Liver (tissue), 9 donors: ENCODE data around the gene CHP2. TPM values are rescaled to one million over a fixed set of nuclear protein-coding genes. Genes with fewer than 3 reads are reported as not detected.

Experiments used
- DNase-seq: peaks from one replicate; pipeline ENCODE4 v3.0.0-alpha.2; 2017; ENCODE audit warnings: low spot score
- H3K27ac ChIP-seq, 2 donors: one replicate each; pipeline ENCODE4 v1.7.0; 2013; ENCODE audit warnings: inconsistent platforms in 2 of 2, low read length in 2 of 2, control low read depth in 1 of 2, low read depth in 1 of 2, mild to moderate bottlenecking in 1 of 2
- H3K27me3 ChIP-seq, 4 donors: one replicate each; pipeline versions ENCODE4 v1.6.1 to v1.7.0; 2013; ENCODE audit warnings: low read length in 3 of 4, inconsistent platforms in 1 of 4, mild to moderate bottlenecking in 1 of 4, moderate library complexity in 1 of 4; ENCODE audit not compliant: control insufficient read depth in 4 of 4, insufficient read depth in 4 of 4
- H3K36me3 ChIP-seq, 4 donors: one replicate each; pipeline versions ENCODE4 v1.6.1 to v1.7.0; 2013; ENCODE audit warnings: low read length in 3 of 4, mild to moderate bottlenecking in 3 of 4, low read depth in 1 of 4, moderate library complexity in 1 of 4; ENCODE audit not compliant: control insufficient read depth in 4 of 4, insufficient read depth in 3 of 4
- H3K4me1 ChIP-seq, 4 donors: one replicate each; pipeline versions ENCODE4 v1.6.1 to v1.7.0; 2013; ENCODE audit warnings: low read length in 3 of 4, mild to moderate bottlenecking in 3 of 4, moderate library complexity in 1 of 4; ENCODE audit not compliant: control insufficient read depth in 4 of 4, insufficient read depth in 4 of 4
- H3K4me3 ChIP-seq, 3 donors: one replicate each; pipeline versions ENCODE4 v1.6.1 to v1.7.0; 2013; ENCODE audit warnings: low read length in 3 of 3, control low read depth in 1 of 3, low read depth in 1 of 3, mild to moderate bottlenecking in 1 of 3
- H3K9ac ChIP-seq, 2 donors: one replicate each; pipeline ENCODE4 v1.7.0; 2013; ENCODE audit warnings: low read length in 2 of 2, mild to moderate bottlenecking in 2 of 2, moderate library complexity in 2 of 2, control low read depth in 1 of 2, low read depth in 1 of 2
- H3K9me3 ChIP-seq, 4 donors: one replicate each; pipeline versions ENCODE4 v1.6.1 to v1.7.0; 2013; ENCODE audit warnings: low read length in 3 of 4; ENCODE audit not compliant: control insufficient read depth in 4 of 4
- ATF3 ChIP-seq: IDR thresholded peaks from 2 replicates; pipeline ENCODE4 v1.6.1; 2016; ENCODE audit warnings: antibody characterized with exemption
- FOXA1 ChIP-seq: IDR thresholded peaks from 2 replicates; pipeline ENCODE4 v1.6.1; 2016; ENCODE audit warnings: antibody characterized with exemption
- FOXA2 ChIP-seq: IDR thresholded peaks from 2 replicates; pipeline ENCODE4 v1.6.1; 2016; ENCODE audit warnings: antibody characterized with exemption
- HNF4A ChIP-seq, 2 donors: conservative IDR thresholded peaks; 2 replicates each; pipeline ENCODE4 v1.6.1; 2016; ENCODE audit warnings: antibody characterized with exemption in 2 of 2, mild to moderate bottlenecking in 2 of 2
- JUND ChIP-seq, 2 donors: IDR thresholded peaks; 2 replicates each; pipeline ENCODE4 v1.6.1; 2016; ENCODE audit warnings: antibody characterized with exemption in 2 of 2
- NR2F2 ChIP-seq: IDR thresholded peaks from 2 replicates; pipeline ENCODE4 v1.6.1; 2016; ENCODE audit warnings: antibody characterized with exemption
- RAD21 ChIP-seq, 2 donors: IDR thresholded peaks; 2 replicates each; pipeline ENCODE4 v1.6.1; 2016; ENCODE audit warnings: antibody characterized with exemption in 2 of 2, mild to moderate bottlenecking in 2 of 2
- RXRA ChIP-seq, 2 donors: IDR thresholded peaks; 2 replicates each; pipeline ENCODE4 v1.6.1; 2017 to 2018; ENCODE audit warnings: antibody characterized with exemption in 2 of 2, mild to moderate bottlenecking in 1 of 2
- SP1 ChIP-seq: IDR thresholded peaks from 2 replicates; pipeline ENCODE4 v1.6.1; 2018; ENCODE audit warnings: antibody characterized with exemption, mild to moderate bottlenecking
- YY1 ChIP-seq: IDR thresholded peaks from 2 replicates; pipeline ENCODE4 v1.6.1; 2016; ENCODE audit warnings: antibody characterized with exemption, mild to moderate bottlenecking
- WGBS: extraction: QIAGEN DNeasy Blood & Tissue Kit; methylation state at CpG from one replicate; pipeline ENCODE4 v1.1.7; 2013; 5-methylcytosine and 5-hydroxymethylcytosine counted together
- polyA plus RNA-seq, 2 donors: library from polyadenylated mRNA; stranded (reverse) in 1 of 2; unstranded in 1 of 2; fragments of 200-250 nt in 1 of 2; fragments of >200 nt in 1 of 2; fragmentation: Nextera tagmentation in 1 of 2; extraction: Ambion mirVana in 1 of 2; gene quantifications; one replicate each; pipeline versions ENCODE4 v1.2.1 to v1.2.3, GENCODE V29; 2013 to 2015
- total RNA-seq, 2 donors: library from RNA; depleted of rRNA; stranded (reverse); fragments of >200 nt; gene quantifications; one replicate each; pipeline ENCODE4 v1.2.3, GENCODE V29; 2014
- TF ChIP-seq, protein P1 (sequence below): IDR thresholded peaks from 2 replicates; pipeline ENCODE4 v1.6.1; 2016; ENCODE audit warnings: antibody characterized with exemption, mild to moderate bottlenecking
- TF ChIP-seq, protein P2 (sequence below): IDR thresholded peaks from 2 replicates; pipeline ENCODE4 v1.6.1; 2016; ENCODE audit warnings: antibody characterized with exemption
- donor health status: healthy.
- donor health status: healthy.
- donor health status: healthy.
- donor health status: healthy.
- donor health status: healthy.

Gene CHP2
- total and polyA plus RNA-seq, 4 donors = not detected

GRCh38 chr16:23706439-23706838 lies 48.4 kb upstream of the CHP2 start:
- WGBS = 89% methylated on average over 4 of the region's 4 CpGs
- Histone ChIP-seq H3K9me3 (peaks cover 0 to 13% (median 4%) of the 10 kb centered on the region in 4 donors), H3K27ac (no peak overlapping the region), H3K27me3 (peaks cover 0 to 7% (median 3%) of the 10 kb centered on the region in 4 donors), H3K36me3 (no peaks in the 10 kb centered on the region), H3K4me3 (no peak overlapping the region), H3K9ac (no peak overlapping the region), H3K4me1 (no peaks in the 10 kb centered on the region)
- TF ChIP-seq HNF4A (conservative IDR thresholded peaks at IDR 0.05) (no peak), FOXA1 (no peak), NR2F2 (no peak), JUND (IDR thresholded peaks at IDR 0.05) (no peak), RAD21 (IDR thresholded peaks at IDR 0.05) (no peak), FOXA2 (no peak), ATF3 (no peak), RXRA (IDR thresholded peaks at IDR 0.05) (no peak)
- TF ChIP-seq, protein P1, sequence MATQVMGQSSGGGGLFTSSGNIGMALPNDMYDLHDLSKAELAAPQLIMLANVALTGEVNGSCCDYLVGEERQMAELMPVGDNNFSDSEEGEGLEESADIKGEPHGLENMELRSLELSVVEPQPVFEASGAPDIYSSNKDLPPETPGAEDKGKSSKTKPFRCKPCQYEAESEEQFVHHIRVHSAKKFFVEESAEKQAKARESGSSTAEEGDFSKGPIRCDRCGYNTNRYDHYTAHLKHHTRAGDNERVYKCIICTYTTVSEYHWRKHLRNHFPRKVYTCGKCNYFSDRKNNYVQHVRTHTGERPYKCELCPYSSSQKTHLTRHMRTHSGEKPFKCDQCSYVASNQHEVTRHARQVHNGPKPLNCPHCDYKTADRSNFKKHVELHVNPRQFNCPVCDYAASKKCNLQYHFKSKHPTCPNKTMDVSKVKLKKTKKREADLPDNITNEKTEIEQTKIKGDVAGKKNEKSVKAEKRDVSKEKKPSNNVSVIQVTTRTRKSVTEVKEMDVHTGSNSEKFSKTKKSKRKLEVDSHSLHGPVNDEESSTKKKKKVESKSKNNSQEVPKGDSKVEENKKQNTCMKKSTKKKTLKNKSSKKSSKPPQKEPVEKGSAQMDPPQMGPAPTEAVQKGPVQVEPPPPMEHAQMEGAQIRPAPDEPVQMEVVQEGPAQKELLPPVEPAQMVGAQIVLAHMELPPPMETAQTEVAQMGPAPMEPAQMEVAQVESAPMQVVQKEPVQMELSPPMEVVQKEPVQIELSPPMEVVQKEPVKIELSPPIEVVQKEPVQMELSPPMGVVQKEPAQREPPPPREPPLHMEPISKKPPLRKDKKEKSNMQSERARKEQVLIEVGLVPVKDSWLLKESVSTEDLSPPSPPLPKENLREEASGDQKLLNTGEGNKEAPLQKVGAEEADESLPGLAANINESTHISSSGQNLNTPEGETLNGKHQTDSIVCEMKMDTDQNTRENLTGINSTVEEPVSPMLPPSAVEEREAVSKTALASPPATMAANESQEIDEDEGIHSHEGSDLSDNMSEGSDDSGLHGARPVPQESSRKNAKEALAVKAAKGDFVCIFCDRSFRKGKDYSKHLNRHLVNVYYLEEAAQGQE = no peak
- TF ChIP-seq, protein P2, sequence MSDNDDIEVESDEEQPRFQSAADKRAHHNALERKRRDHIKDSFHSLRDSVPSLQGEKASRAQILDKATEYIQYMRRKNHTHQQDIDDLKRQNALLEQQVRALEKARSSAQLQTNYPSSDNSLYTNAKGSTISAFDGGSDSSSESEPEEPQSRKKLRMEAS = no peak
- no peak for DNase-seq

GRCh38 chr16:23709536-23709935 lies 45.3 kb upstream of the CHP2 start:
- H3K9ac ChIP-seq = no peak overlapping the region
- DNase-seq = no peak
- no peak overlapping the region for H3K27ac ChIP-seq
- TF ChIP-seq, protein P1 = no peak
- TF ChIP-seq HNF4A (conservative IDR thresholded peaks at IDR 0.05) = no peak
- TF ChIP-seq ATF3 = no peak
- no peak for TF ChIP-seq SP1
- TF ChIP-seq FOXA2 = no peak
- no peak for TF ChIP-seq YY1
- TF ChIP-seq JUND (IDR thresholded peaks at IDR 0.05) = no peak
- TF ChIP-seq RXRA (IDR thresholded peaks at IDR 0.05) = no peak
- no peak for TF ChIP-seq NR2F2
- H3K9me3 ChIP-seq = peaks cover 0 to 5% (median 3%) of the 10 kb centered on the region in 4 donors
- H3K27me3 ChIP-seq = peaks cover under 1 to 7% (median 4%) of the 10 kb centered on the region in 4 donors
- no peak overlapping the region for H3K4me3 ChIP-seq
- no peaks in the 10 kb centered on the region for H3K4me1 ChIP-seq
- no peaks in the 10 kb centered on the region for H3K36me3 ChIP-seq
